Ectodermal cell (in vitro differentiated cells): ENCODE results near the gene ADAMTS8.

Experiments used
- H3K27ac ChIP-seq: 2 replicates; pipeline ENCODE4 v1.7.0; 2013; ENCODE audit warnings: mild to moderate bottlenecking, low read depth, low read length; ENCODE audit not compliant: insufficient read depth, poor library complexity, severe bottlenecking
- H3K27me3 ChIP-seq: 2 replicates; pipeline ENCODE4 v1.7.0; 2013; ENCODE audit warnings: mild to moderate bottlenecking, low read length; ENCODE audit not compliant: insufficient read depth, control insufficient read depth, poor library complexity, severe bottlenecking
- H3K36me3 ChIP-seq: one replicate; pipeline ENCODE4 v1.7.0; 2013; ENCODE audit warnings: low read length; ENCODE audit not compliant: control insufficient read depth, insufficient read depth
- H3K4me1 ChIP-seq: one replicate; pipeline ENCODE4 v1.7.0; 2013; ENCODE audit warnings: low read length; ENCODE audit not compliant: control insufficient read depth, insufficient read depth
- H3K4me3 ChIP-seq: 2 replicates; pipeline ENCODE4 v1.7.0; 2013; ENCODE audit warnings: low read depth, low read length, control low read depth; ENCODE audit not compliant: insufficient read depth
- H3K9me3 ChIP-seq: 2 replicates; pipeline ENCODE4 v1.7.0; 2013; ENCODE audit warnings: mild to moderate bottlenecking, low read length, moderate library complexity; ENCODE audit not compliant: control insufficient read depth
- WGBS, 2 experiments: methylation state at CpG; one replicate each; pipeline ENCODE4 v1.1.7; 2013; ENCODE audit warnings: missing lambda C conversion rate in 2 of 2; 5-methylcytosine and 5-hydroxymethylcytosine counted together

Gene ADAMTS8

GRCh38 chr11:130381317-130381716, 47.1 kb downstream of the ADAMTS8 start:
- no peaks in the 10 kb centered on the region for H3K36me3 ChIP-seq
- H3K27me3 ChIP-seq = no peaks in the 10 kb centered on the region
- WGBS, 2 experiments = 87 to 90% methylated on average over 7 of the region's 7 CpGs
- no peaks in the 10 kb centered on the region for H3K9me3 ChIP-seq
- no peaks in the 10 kb centered on the region for H3K4me1 ChIP-seq
- H3K27ac ChIP-seq = no peak overlapping the region
- H3K4me3 ChIP-seq = no peak overlapping the region

- Histone ChIP-seq H3K27ac (no peak overlapping the region), H3K4me3 (no peak overlapping the region), H3K27me3 (no peaks in the 10 kb centered on the region), H3K36me3 (no peaks in the 10 kb centered on the region), H3K9me3 (no peaks in the 10 kb centered on the region), H3K4me1 (no peaks in the 10 kb centered on the region)
- 90 to 94% methylated on average over 5 of the region's 5 CpGs for WGBS, 2 experiments
Observed at GRCh38 chr11:130380778-130381177, 47.6 kb downstream of the ADAMTS8 start.

- H3K27me3 ChIP-seq = no peaks in the 10 kb centered on the region
Observed at GRCh38 chr11:130379276-130379675, 49.1 kb downstream of the ADAMTS8 start.

DNA sequence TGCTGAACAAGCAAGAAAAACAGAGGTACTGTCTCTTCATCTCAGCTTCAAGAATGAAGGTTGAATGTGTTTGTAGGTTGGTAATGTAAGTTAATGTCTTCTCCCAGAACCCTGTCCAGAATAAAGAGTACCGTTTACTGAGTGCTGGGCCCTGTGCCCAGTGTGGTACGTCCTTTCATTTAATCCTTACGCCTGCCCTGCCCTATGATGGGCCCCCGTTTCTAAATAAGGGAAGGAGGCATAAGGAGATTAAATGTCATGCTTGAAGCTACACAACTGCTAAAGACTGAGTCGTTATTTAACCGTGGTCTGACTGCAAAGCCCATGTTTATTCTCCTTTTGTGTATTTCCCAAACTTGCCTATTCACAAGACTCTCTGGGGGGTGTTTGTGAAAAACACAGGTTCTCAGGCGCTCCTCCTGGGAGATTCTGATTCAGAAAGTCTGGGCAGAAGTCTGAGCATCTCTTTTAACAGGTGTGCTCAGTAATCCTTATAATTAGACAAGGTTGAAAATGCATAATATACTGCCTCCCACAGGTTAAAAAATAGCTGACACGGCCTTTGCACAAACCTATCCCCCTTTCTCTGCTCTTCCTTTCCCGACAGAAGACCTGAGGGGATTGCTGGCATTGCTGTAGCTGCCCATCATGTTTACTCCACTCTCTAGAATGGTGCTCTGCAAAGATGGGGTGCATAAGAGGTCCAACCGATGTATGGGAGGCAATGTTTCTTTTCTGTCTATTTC, 57.4 kb downstream of the ADAMTS8 start:
- no peaks in the 10 kb centered on the region for H3K36me3 ChIP-seq
- peaks cover 7% of the 10 kb centered on the region for H3K4me1 ChIP-seq
- H3K4me3 ChIP-seq = no peak overlapping the region
- no peak overlapping the region for H3K27ac ChIP-seq
- H3K9me3 ChIP-seq = no peaks in the 10 kb centered on the region
- WGBS, 2 experiments = 50 to 51% methylated on average over 10 of the region's 10 CpGs
- no peaks in the 10 kb centered on the region for H3K27me3 ChIP-seq

More at GRCh38 chr11:130379276-130379675, 49.1 kb downstream of the ADAMTS8 start:
- Histone ChIP-seq H3K27ac (no peak overlapping the region), H3K4me3 (no peak overlapping the region), H3K4me1 (no peaks in the 10 kb centered on the region), H3K36me3 (no peaks in the 10 kb centered on the region), H3K9me3 (no peaks in the 10 kb centered on the region)
- 93 to 97% methylated on average over 5 of the region's 5 CpGs for WGBS, 2 experiments

DNA sequence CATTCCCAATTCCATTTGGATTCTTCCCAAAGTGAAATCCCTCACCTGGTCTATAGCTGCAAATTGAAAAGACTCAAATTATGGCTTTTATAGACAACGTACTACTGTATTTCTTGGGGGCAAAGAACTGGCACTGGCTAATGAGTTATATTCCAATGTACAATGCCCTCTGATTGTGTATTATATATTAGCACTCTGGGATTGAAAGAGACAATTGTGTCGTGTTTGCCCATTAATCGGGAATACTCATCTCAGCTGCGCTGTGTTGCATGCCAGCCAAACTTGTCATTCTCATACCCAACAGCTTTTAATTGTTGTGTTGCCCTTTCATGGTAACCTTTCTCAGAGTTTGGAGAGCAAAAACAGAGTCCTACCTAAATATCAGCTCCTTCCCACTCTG, 58.7 kb downstream of the ADAMTS8 start:
- Histone ChIP-seq H3K36me3 (no peaks in the 10 kb centered on the region), H3K4me1 (peaks cover 7% of the 10 kb centered on the region), H3K27ac (no peak overlapping the region), H3K9me3 (no peaks in the 10 kb centered on the region), H3K27me3 (no peaks in the 10 kb centered on the region), H3K4me3 (no peak overlapping the region)
- 88 to 100% methylated on average over 4 of the region's 4 CpGs for WGBS, 2 experiments

DNA sequence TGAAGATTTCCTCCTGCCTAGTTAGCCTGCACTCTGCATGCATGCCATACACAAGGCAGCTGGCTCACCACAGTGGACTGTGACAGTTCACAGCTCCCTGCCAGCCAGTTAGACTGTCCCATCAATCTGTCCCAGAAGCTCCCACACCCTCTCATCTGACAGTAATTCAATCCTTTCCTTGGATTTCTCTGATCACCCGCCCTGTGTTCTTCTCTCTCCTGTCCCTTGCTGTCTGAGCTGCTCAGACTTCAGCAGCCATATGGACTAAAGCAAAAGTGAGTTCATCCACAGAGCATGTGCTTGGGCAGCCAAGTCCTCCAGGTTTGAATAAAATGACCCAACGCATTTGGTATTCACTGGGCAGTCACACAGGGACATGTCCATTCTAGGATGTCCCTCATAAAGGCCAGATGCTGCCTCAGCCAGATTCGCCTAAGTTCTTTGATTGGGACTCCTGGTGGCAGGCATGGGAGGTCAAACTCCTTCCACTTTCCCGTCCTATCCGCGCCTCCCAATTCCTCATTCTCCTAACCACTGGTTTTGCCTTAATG, 59.2 kb downstream of the ADAMTS8 start:
- WGBS, 2 experiments = 88 to 90% methylated on average over 6 of the region's 6 CpGs
- Histone ChIP-seq H3K27ac (no peak overlapping the region), H3K27me3 (no peaks in the 10 kb centered on the region)

DNA sequence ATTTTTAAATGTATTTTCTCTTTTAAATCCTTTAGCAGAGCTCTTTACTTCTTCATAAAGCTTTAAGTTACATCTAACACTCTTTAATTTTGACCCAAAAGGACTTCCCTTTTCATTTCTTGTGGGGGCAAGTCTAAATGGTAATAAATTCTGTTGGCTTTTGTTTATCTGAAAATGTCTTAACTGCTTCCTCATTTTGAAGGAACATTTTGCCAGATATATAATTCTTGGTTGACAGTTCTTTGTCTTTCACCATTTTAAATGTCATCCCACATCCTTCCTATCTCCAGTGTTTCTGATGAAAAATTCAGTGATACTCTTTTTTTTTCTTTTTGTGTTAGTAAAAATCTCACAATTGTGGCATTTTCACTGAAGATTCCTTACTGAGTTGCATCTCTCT, 69.0 kb downstream of the ADAMTS8 start:
- H3K9me3 ChIP-seq = no peaks in the 10 kb centered on the region
- H3K36me3 ChIP-seq = no peaks in the 10 kb centered on the region
- no peak overlapping the region for H3K4me3 ChIP-seq
- no peaks in the 10 kb centered on the region for H3K27me3 ChIP-seq
- no peak overlapping the region for H3K27ac ChIP-seq
- H3K4me1 ChIP-seq = no peaks in the 10 kb centered on the region

More for the DNA sequence above, 59.2 kb downstream of the ADAMTS8 start:
- H3K4me1 ChIP-seq = peaks cover 7% of the 10 kb centered on the region
- H3K4me3 ChIP-seq = no peak overlapping the region
- H3K36me3 ChIP-seq = no peaks in the 10 kb centered on the region
- no peaks in the 10 kb centered on the region for H3K9me3 ChIP-seq

- Histone ChIP-seq H3K4me3 (no peak overlapping the region), H3K27ac (no peak overlapping the region), H3K4me1 (no peaks in the 10 kb centered on the region), H3K9me3 (no peaks in the 10 kb centered on the region), H3K36me3 (no peaks in the 10 kb centered on the region), H3K27me3 (no peaks in the 10 kb centered on the region)
Observed at GRCh38 chr11:130358398-130358797, 70.0 kb downstream of the ADAMTS8 start.
